Fibroblast of lung (primary cell): ENCODE measurements around the gene FLOT1. TPM values are rescaled to one million over a fixed set of nuclear protein-coding genes. Genes with fewer than 3 reads are reported as not detected.
"Not testable (repeated sequence)": the region's sequence is repeated elsewhere in the genome, so short reads cannot be mapped to it uniquely, and the experiment has no call there.

ENCODE experiments used
- DNase-seq, 2 donors: peaks; one replicate each; pipeline versions ENCODE4 v3.0.0 to v3.0.0-alpha.2; 2010; ENCODE audit warnings: low read depth in 2 of 2
- H2AFZ ChIP-seq: 2 replicates; pipeline ENCODE4 v1.5.1; 2012; ENCODE audit warnings: low read length, control low read depth, inconsistent platforms
- H3K27ac ChIP-seq: 2 replicates; pipeline ENCODE4 v1.5.1; 2011; ENCODE audit warnings: low read length, control low read depth; ENCODE audit not compliant: insufficient read depth
- H3K27me3 ChIP-seq: 2 replicates; pipeline ENCODE4 v1.5.1; 2011; ENCODE audit warnings: mild to moderate bottlenecking, low read length; ENCODE audit not compliant: control insufficient read depth, insufficient read depth
- H3K36me3 ChIP-seq: 2 replicates; pipeline ENCODE4 v1.5.1; 2011; ENCODE audit warnings: low read length; ENCODE audit not compliant: control insufficient read depth, insufficient read depth
- H3K4me1 ChIP-seq: 2 replicates; pipeline ENCODE4 v1.5.1; 2011; ENCODE audit warnings: low read length; ENCODE audit not compliant: control insufficient read depth, insufficient read depth; ENCODE audit errors: extremely low read depth
- H3K4me2 ChIP-seq: 2 replicates; pipeline ENCODE4 v1.5.1; 2011; ENCODE audit warnings: low read length, control low read depth; ENCODE audit not compliant: insufficient read depth; ENCODE audit errors: extremely low read depth
- H3K4me3 ChIP-seq, 4 experiments: fragments of 200-600 bp in 1 of 4; sonication (generic) in 1 of 4; replicated peaks in 1 of 4; 2 replicates each; pipeline ENCODE4 v1.5.1; 2011 to 2016; ENCODE audit warnings: low read length in 4 of 4, low read depth in 3 of 4, mild to moderate bottlenecking in 3 of 4, control low read depth in 2 of 4, inconsistent platforms in 1 of 4, mixed read lengths in 1 of 4; ENCODE audit not compliant: insufficient read depth in 1 of 4; ENCODE audit errors: control extremely low read depth in 1 of 4
- H3K79me2 ChIP-seq: 2 replicates; pipeline ENCODE4 v1.5.1; 2012; ENCODE audit warnings: mild to moderate bottlenecking, low read length, inconsistent platforms; ENCODE audit not compliant: control insufficient read depth, insufficient read depth
- H3K9ac ChIP-seq: 2 replicates; pipeline ENCODE4 v1.5.1; 2011; ENCODE audit warnings: mild to moderate bottlenecking, low read length, control low read depth; ENCODE audit not compliant: insufficient read depth
- H3K9me3 ChIP-seq: 2 replicates; pipeline ENCODE4 v1.5.1; 2012; ENCODE audit warnings: low read depth, low read length; ENCODE audit not compliant: control insufficient read depth, insufficient read depth
- H4K20me1 ChIP-seq: 2 replicates; pipeline ENCODE4 v1.5.1; 2011; ENCODE audit warnings: low read length; ENCODE audit not compliant: control insufficient read depth, insufficient read depth; ENCODE audit errors: extremely low read depth
- EZH2 ChIP-seq: IDR thresholded peaks from 2 replicates; pipeline ENCODE4 v1.5.1; 2012; ENCODE audit warnings: low read length, control low read depth, mild to moderate bottlenecking; ENCODE audit errors: missing control alignments
- polyA plus RNA-seq, 2 donors: library from polyadenylated mRNA; depleted of rRNA in 1 of 2; stranded (reverse) in 1 of 2; unstranded in 1 of 2; fragments of >200 nt; gene quantifications; 2 replicates each; pipeline ENCODE4 v1.2.1, GENCODE V29; 2011 to 2012; ENCODE audit warnings: missing spikeins in 1 of 2
- total RNA-seq: library from RNA; depleted of rRNA; stranded (reverse); fragments of >200 nt; gene quantifications from 2 replicates; pipeline ENCODE4 v1.2.1, GENCODE V29; 2014
- TF ChIP-seq, protein P1 (sequence below), 2 donors: IDR thresholded peaks in 1 of 2; conservative IDR thresholded peaks in 1 of 2; 1 replicate in 1 of 2; 2 replicates in 1 of 2; pipeline ENCODE4 v1.5.1; 2011 to 2012; ENCODE audit warnings: low read length in 2 of 2, control low read depth in 1 of 2, inconsistent platforms in 1 of 2, low read depth in 1 of 2, mild to moderate bottlenecking in 1 of 2

FLOT1 gene
- total and polyA plus RNA-seq, 2 donors (not counting 1 experiment from before 2014, with no cell fraction given) = 180 to 301 TPM

DNA sequence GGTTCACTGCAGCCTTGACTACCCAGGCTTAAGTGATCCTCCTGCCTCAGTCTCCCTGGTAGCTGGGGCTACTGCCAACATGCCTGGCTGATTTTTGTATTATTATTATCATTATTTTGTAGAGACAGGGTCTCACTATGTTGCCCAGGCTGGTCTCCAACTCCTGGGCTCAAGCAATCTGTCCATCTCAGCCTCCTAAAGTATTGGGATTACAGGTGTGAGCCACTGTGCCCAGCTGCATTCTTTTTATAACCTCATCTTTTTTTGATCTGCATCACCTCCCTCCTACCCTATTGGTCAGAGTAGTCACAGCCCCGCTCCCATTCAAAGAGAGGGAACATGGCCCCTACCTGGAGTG, 25.4 kb upstream of the FLOT1 start:
- H3K79me2 ChIP-seq = no peaks in the 10 kb centered on the region
- H2AFZ ChIP-seq = no peak overlapping the region
- H3K4me1 ChIP-seq = peaks cover 21% of the 10 kb centered on the region
- no peak for DNase-seq
- H3K4me2 ChIP-seq = no peak overlapping the region
- no peaks in the 10 kb centered on the region for H3K9me3 ChIP-seq
- no peak overlapping the region for H3K27ac ChIP-seq
- no peaks in the 10 kb centered on the region for H3K27me3 ChIP-seq
- no peak overlapping the region for H3K9ac ChIP-seq
- no peaks in the 10 kb centered on the region for H4K20me1 ChIP-seq
- no peak overlapping the region for H3K4me3 ChIP-seq
- TF ChIP-seq EZH2 = no peak
- TF ChIP-seq, protein P1, sequence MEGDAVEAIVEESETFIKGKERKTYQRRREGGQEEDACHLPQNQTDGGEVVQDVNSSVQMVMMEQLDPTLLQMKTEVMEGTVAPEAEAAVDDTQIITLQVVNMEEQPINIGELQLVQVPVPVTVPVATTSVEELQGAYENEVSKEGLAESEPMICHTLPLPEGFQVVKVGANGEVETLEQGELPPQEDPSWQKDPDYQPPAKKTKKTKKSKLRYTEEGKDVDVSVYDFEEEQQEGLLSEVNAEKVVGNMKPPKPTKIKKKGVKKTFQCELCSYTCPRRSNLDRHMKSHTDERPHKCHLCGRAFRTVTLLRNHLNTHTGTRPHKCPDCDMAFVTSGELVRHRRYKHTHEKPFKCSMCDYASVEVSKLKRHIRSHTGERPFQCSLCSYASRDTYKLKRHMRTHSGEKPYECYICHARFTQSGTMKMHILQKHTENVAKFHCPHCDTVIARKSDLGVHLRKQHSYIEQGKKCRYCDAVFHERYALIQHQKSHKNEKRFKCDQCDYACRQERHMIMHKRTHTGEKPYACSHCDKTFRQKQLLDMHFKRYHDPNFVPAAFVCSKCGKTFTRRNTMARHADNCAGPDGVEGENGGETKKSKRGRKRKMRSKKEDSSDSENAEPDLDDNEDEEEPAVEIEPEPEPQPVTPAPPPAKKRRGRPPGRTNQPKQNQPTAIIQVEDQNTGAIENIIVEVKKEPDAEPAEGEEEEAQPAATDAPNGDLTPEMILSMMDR (conservative IDR thresholded peaks at IDR 0.05 in 1 of 2, IDR thresholded peaks at IDR 0.05 in 1 of 2; ENCODE audit: low read depth in 1 of 2, low read length in 2 of 2) = no peak
- no peaks in the 10 kb centered on the region for H3K36me3 ChIP-seq

DNA sequence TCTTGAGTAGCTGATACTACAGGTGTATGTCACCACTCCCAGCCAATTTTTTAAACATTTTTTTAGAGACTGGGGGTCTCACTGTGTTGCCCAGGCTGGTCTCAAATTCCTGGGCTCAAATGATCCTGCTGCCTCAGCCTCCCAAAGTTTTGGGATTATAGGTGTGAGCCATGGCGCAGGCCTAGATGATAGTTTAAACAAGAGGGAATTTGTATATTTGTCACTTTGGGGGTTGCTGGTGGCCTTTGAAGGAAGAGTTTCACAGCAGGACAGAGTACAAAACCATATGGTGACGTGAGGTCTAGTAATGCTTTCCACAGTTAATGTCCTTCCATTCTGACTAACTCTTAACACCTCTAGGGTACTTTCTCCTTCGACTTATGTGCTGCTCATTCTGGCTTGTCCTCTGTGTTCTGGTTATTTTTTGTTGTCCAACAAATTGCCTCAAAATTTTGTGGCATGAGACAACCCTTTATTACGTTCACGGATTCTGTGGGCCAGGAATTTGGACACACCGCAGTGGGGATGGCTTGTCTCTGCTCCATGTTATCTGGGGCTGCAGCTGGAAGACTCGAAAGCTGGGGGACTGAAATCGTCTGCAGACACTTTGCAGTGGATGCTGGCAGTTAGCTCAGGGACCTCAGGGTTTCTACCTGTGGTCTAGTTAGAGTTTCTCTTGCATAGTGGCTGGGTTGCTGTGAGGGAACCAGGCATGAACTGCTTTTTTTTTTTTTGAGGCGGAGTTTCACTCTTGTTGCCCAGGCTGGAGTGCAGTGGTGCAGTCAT, 24.9 kb upstream of the FLOT1 start:
- Histone ChIP-seq H3K36me3 (no peaks in the 10 kb centered on the region), H2AFZ (no peak overlapping the region), H3K9me3 (no peaks in the 10 kb centered on the region), H3K4me3 (no peak overlapping the region), H4K20me1 (no peaks in the 10 kb centered on the region), H3K9ac (no peak overlapping the region), H3K27ac (no peak overlapping the region), H3K4me2 (no peak overlapping the region), H3K4me1 (peaks cover 21% of the 10 kb centered on the region), H3K27me3 (no peaks in the 10 kb centered on the region), H3K79me2 (no peaks in the 10 kb centered on the region)
- no peak for DNase-seq
- TF ChIP-seq EZH2 = no peak
- TF ChIP-seq, protein P1 (conservative IDR thresholded peaks at IDR 0.05 in 1 of 2, IDR thresholded peaks at IDR 0.05 in 1 of 2; ENCODE audit: low read depth in 1 of 2, low read length in 2 of 2) = no peak

DNA sequence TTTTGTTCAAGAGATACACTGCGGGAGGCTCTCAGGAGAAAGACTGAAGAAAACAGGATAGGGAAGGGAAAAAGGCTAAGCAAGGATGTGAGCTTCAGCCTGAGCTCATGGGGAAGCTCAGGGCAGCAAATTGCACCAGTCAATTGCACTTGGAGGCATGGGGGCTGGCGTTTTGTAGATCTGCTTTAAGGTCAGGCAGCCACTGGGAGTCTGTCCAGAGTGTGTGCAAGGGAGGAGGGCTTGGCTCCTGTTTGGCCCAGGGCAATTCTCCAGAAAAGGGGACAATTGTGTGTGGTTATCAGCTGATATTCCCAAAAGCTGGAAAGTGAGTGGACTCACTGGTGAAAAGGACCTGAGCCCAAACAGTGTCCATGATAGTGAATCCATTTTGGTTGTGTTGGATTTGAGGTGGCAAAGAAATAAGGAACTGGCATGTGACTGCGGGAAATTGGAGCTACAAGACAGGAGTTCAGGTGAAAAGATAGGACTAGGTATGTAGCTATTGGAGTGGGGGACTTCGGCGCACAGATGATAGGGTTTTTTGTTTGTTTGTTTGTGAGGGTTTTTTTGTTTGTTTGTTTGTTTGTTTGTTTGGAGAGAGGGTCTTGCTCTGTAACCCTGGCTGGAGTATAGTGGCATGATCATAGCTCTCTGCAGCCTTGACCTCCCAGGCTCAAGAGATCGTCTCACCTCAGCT, 24.1 kb upstream of the FLOT1 start:
- DNase-seq = no peak
- Histone ChIP-seq H4K20me1 (no peaks in the 10 kb centered on the region), H3K79me2 (no peaks in the 10 kb centered on the region), H3K9me3 (no peaks in the 10 kb centered on the region), H2AFZ (no peak overlapping the region), H3K27me3 (no peaks in the 10 kb centered on the region), H3K27ac (no peak overlapping the region), H3K4me1 (peaks cover 21% of the 10 kb centered on the region), H3K36me3 (no peaks in the 10 kb centered on the region), H3K9ac (no peak overlapping the region), H3K4me3 (no peak overlapping the region), H3K4me2 (no peak overlapping the region)
- TF ChIP-seq, protein P1 (conservative IDR thresholded peaks at IDR 0.05 in 1 of 2, IDR thresholded peaks at IDR 0.05 in 1 of 2; ENCODE audit: low read depth in 1 of 2, low read length in 2 of 2) = no peak
- no peak for TF ChIP-seq EZH2

DNA sequence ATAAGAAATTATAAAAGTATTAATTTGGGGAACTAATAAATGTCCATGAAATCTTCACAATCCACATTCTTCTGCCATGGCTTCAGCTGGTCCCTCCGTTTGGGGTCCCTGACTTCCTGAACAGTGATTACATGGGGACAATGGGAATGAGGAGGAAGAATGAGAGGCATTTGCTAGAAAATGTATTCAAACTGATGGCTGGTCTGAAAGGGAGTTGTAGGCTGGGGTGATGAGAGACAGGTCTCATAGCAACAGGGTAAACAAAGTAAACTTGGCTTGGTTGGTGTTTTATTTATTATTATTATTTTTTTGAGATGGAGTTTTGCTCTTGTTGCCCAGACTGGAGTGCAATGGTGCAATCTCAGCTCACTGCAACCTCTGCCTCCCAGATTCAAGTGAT, 23.0 kb upstream of the FLOT1 start:
- H3K9ac ChIP-seq, H3K36me3 ChIP-seq, H3K4me2 ChIP-seq, H3K27ac ChIP-seq, H3K4me3 ChIP-seq, H4K20me1 ChIP-seq, H3K27me3 ChIP-seq, DNase-seq, H3K9me3 ChIP-seq, H2AFZ ChIP-seq, H3K79me2 ChIP-seq: not testable (repeated sequence)
- H3K4me1 ChIP-seq = peaks cover 21% of the 10 kb centered on the region
